Stimulated activated CD4-positive, alpha-beta T cell treated with anti-CD3 and anti-CD28 coated beads, Interleukin-12 subunit alpha, Interleukin-12 subunit beta, amount 100 ng/mL, for 48 hours (primary cell): ENCODE results near the gene ZAR1L.
A peak's percentile ranks its signal among the peaks of the same experiment; 100 is the strongest.
"Not testable (repeated sequence)": the region's sequence is repeated elsewhere in the genome, so short reads cannot be mapped to it uniquely, and the experiment has no call there.

ENCODE experiments used
- DNase-seq, 3 donors: peaks; one replicate each; pipeline ENCODE4 v3.0.0-alpha.2; 2020; ENCODE audit warnings: low read depth in 2 of 3, low spot score in 1 of 3

ZAR1L gene

GRCh38 chr13:32315238-32316027, at the start of gene ZAR1L, which contains the start of gene BRCA2:
ZAR1L (minus strand) TSS chr13:32315363; CDS start chr13:32311925, 3,438 bp downstream.
BRCA2 (plus strand) TSS chr13:32315508; CDS start chr13:32316461, 953 bp downstream.
- DNase-seq: peak; percentile 72 to 86 (median 80)

GRCh38 chr13:32362574-32362973, 47.4 kb upstream of the ZAR1L start:
- no peak for DNase-seq

GRCh38 chr13:32355935-32356334, 40.8 kb upstream of the ZAR1L start:
- not testable (repeated sequence) for DNase-seq

GRCh38 chr13:32354040-32354439, 38.9 kb upstream of the ZAR1L start:
- DNase-seq: no peak

- not testable (repeated sequence) for DNase-seq
These were observed 35.8 kb upstream of the ZAR1L start for GRCh38 chr13:32350839-32351441.

GRCh38 chr13:32347651-32348050, 32.5 kb upstream of the ZAR1L start:
- DNase-seq: no peak

GRCh38 chr13:32340914-32341313, 25.8 kb upstream of the ZAR1L start:
- DNase-seq: no peak

- DNase-seq: no peak
These were observed 19.5 kb upstream of the ZAR1L start for GRCh38 chr13:32334671-32335070.

GRCh38 chr13:32330441-32330840, 15.3 kb upstream of the ZAR1L start:
- DNase-seq: no peak

GRCh38 chr13:32323912-32324311, 8.7 kb upstream of the ZAR1L start:
- DNase-seq: no peak

GRCh38 chr13:32320528-32320927, 5.4 kb upstream of the ZAR1L start:
- DNase-seq: no peak

- no peak for DNase-seq
These were observed 2.7 kb upstream of the ZAR1L start for GRCh38 chr13:32317716-32318465.

GRCh38 chr13:32316501-32316900, 1.3 kb upstream of the ZAR1L start:
- DNase-seq: no peak

- DNase-seq: no peak
These were observed 821 bp upstream of the ZAR1L start for GRCh38 chr13:32316028-32316339.

- DNase-seq: peak; percentile 29 to 52 (median 30)
These were observed 609 bp downstream of the ZAR1L start for GRCh38 chr13:32314271-32315237.

- DNase-seq: no peak
These were observed 3.8 kb downstream of the ZAR1L start for GRCh38 chr13:32311188-32311897.

GRCh38 chr13:32310134-32310706, 4.9 kb downstream of the ZAR1L start:
- DNase-seq: peak in 1 of 3 donors; percentile 41

- DNase-seq: no peak
These were observed 5.6 kb downstream of the ZAR1L start for GRCh38 chr13:32309312-32310133.

GRCh38 chr13:32305646-32306045, 9.5 kb downstream of the ZAR1L start:
- no peak for DNase-seq
